Spleen (tissue), 11 donors: ENCODE results near the gene DIO3. TPM values are rescaled to one million over a fixed set of nuclear protein-coding genes. Genes with fewer than 3 reads are reported as not detected.

Experiments
- DNase-seq: peaks from one replicate; pipeline ENCODE4 v3.0.0-alpha.2; 2020
- H3K27ac ChIP-seq, 8 donors: fragments of 200-600 bp; sonication (generic) in 7 of 8; 1 replicate in 4 of 8; 2 replicates in 4 of 8; pipeline versions ENCODE4 v1.5.0 to v1.8.0; 2016 to 2021; ENCODE audit warnings: inconsistent platforms in 4 of 8, mild to moderate bottlenecking in 4 of 8, moderate library complexity in 1 of 8
- H3K27me3 ChIP-seq, 7 donors: fragments of 200-600 bp; sonication (generic) in 6 of 7; replicated peaks in 1 of 7; 1 replicate in 4 of 7; 2 replicates in 3 of 7; pipeline versions ENCODE4 v1.5.0 to v1.8.0; 2016 to 2021; ENCODE audit warnings: inconsistent platforms in 3 of 7, mild to moderate bottlenecking in 1 of 7
- H3K36me3 ChIP-seq, 6 donors: fragments of 200-600 bp; sonication (generic) in 5 of 6; 1 replicate in 4 of 6; 2 replicates in 2 of 6; pipeline versions ENCODE4 v1.5.0 to v1.8.0; 2016 to 2021; ENCODE audit warnings: inconsistent platforms in 2 of 6
- H3K4me1 ChIP-seq, 6 donors: fragments of 200-600 bp; sonication (generic) in 5 of 6; 1 replicate in 3 of 6; 2 replicates in 3 of 6; pipeline versions ENCODE4 v1.5.0 to v1.8.0; 2016 to 2021; ENCODE audit warnings: inconsistent platforms in 3 of 6
- H3K4me3 ChIP-seq, 8 donors: fragments of 200-600 bp; sonication (generic) in 7 of 8; 1 replicate in 4 of 8; 2 replicates in 4 of 8; pipeline versions ENCODE4 v1.5.0 to v1.8.0; 2016 to 2021; ENCODE audit warnings: inconsistent platforms in 4 of 8, mild to moderate bottlenecking in 4 of 8, moderate library complexity in 2 of 8
- H3K9me3 ChIP-seq, 8 donors: fragments of 200-600 bp; sonication (generic) in 7 of 8; 1 replicate in 4 of 8; 2 replicates in 4 of 8; pipeline versions ENCODE4 v1.5.0 to v1.8.0; 2016 to 2021; ENCODE audit warnings: inconsistent platforms in 4 of 8
- POLR2A ChIP-seq, 3 donors: fragments of 450-650 bp; IDR thresholded peaks; one replicate each; pipeline ENCODE4 v1.5.1; 2017; ENCODE audit warnings: antibody characterized with exemption in 3 of 3, mild to moderate bottlenecking in 1 of 3
- POLR2AphosphoS5 ChIP-seq, 3 donors: sonication (generic); formaldehyde crosslinking; IDR thresholded peaks; one replicate each; pipeline ENCODE4 v1.5.1; 2017; ENCODE audit warnings: antibody characterized with exemption in 3 of 3
- WGBS, 5 donors: extraction: QIAGEN DNeasy Blood & Tissue Kit in 3 of 5; methylation state at CpG; one replicate each; pipeline versions ENCODE4 v1.1.5 to v1.1.7; 2013 to 2018; 5-methylcytosine and 5-hydroxymethylcytosine counted together
- intact Hi-C: fragments of 100-400 bp; cut with DNase I; formaldehyde crosslinking; loops from one replicate; pipeline ENCODE4 v1.15.0; 2023; ENCODE audit warnings: low total_unique reads
- polyA plus RNA-seq, 3 donors: library from polyadenylated mRNA; stranded (reverse); fragments of 200-250 nt; gene quantifications; one replicate each; pipeline ENCODE4 v1.2.1, GENCODE V29; 2013
- total RNA-seq, 7 donors: library from RNA; depleted of rRNA in 3 of 7; stranded (reverse); fragments of >200 nt in 3 of 7; fragmentation: NEBNext Ultra II Directional in 4 of 7; extraction: Animal tissue kit (Norgen Biotek cat#: 25700) in 4 of 7; gene quantifications; one replicate each; pipeline versions ENCODE4 v1.1.0 to v1.2.1, GENCODE V29; 2016 to 2021
- TF ChIP-seq, protein P1 (sequence below), 11 experiments: fragments of 200-600 bp in 7 of 11; fragments of 450-650 bp in 4 of 11; sonication (generic) in 4 of 11; IDR thresholded peaks in 8 of 11; conservative IDR thresholded peaks in 3 of 11; 1 replicate in 7 of 11; 2 replicates in 4 of 11; pipeline versions ENCODE4 v1.4.0 to v1.8.0; 2016 to 2021; ENCODE audit warnings: antibody characterized with exemption in 11 of 11, inconsistent platforms in 4 of 11, mild to moderate bottlenecking in 1 of 11
- donor health status: healthy with polysubstance abuse.
- donor health status: DM: no; HTN: no; CAD: no; lungs with moderate emphysema.
- donor health status: DM: no; HTN: no; CAD: no.
- donor health status: Bipolar disorder and iron deficiency.
- donor health status: healthy.
- donor health status: DM: no; HTN: no; CAD: no.
- donor health status: DM: yes; HTN: yes; CAD: no.

Gene DIO3
- total and polyA plus RNA-seq, 10 donors = 0.04 to 1.3 (median 0.37) TPM; not detected in 2

- Histone ChIP-seq H3K4me3 (no peak overlapping the region), H3K4me1 (peaks cover 0 to 8% (median 2%) of the 10 kb centered on the region in 6 donors), H3K27ac (no peak overlapping the region), H3K27me3 (peaks cover 0 to 22% (median 0%) of the 10 kb centered on the region in 7 donors), H3K36me3 (no peaks in the 10 kb centered on the region), H3K9me3 (peaks cover 0 to 14% (median 3%) of the 10 kb centered on the region in 8 donors)
- no peak for TF ChIP-seq POLR2AphosphoS5 (IDR thresholded peaks at IDR 0.05)
- TF ChIP-seq POLR2A (IDR thresholded peaks at IDR 0.05) = no peak
- TF ChIP-seq, protein P1, sequence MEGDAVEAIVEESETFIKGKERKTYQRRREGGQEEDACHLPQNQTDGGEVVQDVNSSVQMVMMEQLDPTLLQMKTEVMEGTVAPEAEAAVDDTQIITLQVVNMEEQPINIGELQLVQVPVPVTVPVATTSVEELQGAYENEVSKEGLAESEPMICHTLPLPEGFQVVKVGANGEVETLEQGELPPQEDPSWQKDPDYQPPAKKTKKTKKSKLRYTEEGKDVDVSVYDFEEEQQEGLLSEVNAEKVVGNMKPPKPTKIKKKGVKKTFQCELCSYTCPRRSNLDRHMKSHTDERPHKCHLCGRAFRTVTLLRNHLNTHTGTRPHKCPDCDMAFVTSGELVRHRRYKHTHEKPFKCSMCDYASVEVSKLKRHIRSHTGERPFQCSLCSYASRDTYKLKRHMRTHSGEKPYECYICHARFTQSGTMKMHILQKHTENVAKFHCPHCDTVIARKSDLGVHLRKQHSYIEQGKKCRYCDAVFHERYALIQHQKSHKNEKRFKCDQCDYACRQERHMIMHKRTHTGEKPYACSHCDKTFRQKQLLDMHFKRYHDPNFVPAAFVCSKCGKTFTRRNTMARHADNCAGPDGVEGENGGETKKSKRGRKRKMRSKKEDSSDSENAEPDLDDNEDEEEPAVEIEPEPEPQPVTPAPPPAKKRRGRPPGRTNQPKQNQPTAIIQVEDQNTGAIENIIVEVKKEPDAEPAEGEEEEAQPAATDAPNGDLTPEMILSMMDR (IDR thresholded peaks at IDR 0.05 in 8 of 11, conservative IDR thresholded peaks at IDR 0.05 in 3 of 11) = no peak
- no peak for DNase-seq
- intact Hi-C loops = no loop called here
- WGBS, 5 donors = 89 to 96% (median 92%) methylated on average over 18 to 22 of the region's 22 CpGs
Observed at GRCh38 chr14:101540481-101541462, 20.5 kb upstream of the DIO3 start.

DNA sequence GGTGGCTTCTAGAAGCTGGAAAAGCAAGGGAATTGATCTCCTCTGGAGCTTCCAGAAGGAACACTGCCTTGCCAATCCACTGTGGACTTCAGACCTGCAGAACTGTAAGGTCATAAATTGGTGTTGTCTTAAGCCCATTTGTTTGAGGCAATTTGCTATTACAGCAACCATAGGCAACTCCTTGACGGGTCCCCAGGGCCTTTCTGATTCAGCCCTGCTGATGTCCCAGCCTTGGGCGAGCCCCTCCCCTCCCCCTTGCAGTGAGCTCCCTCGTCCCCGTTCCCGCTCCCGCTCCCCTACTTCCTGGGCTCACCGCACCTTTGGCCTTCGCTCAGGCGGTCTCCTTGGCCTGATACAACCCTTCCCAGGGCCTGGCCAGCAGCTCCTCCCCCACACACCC is 18.9 kb upstream of the DIO3 start:
- Histone ChIP-seq H3K36me3 (no peaks in the 10 kb centered on the region), H3K27me3 (peaks cover 0 to 26% (median 0%) of the 10 kb centered on the region in 7 donors), H3K4me3 (no peak overlapping the region), H3K4me1 (no peaks in the 10 kb centered on the region), H3K9me3 (peaks cover 0 to 14% (median 3%) of the 10 kb centered on the region in 8 donors), H3K27ac (no peak overlapping the region)
- DNase-seq = no peak
- TF ChIP-seq, protein P1 (IDR thresholded peaks at IDR 0.05 in 8 of 11, conservative IDR thresholded peaks at IDR 0.05 in 3 of 11) = no peak
- TF ChIP-seq POLR2A (IDR thresholded peaks at IDR 0.05) (no peak), POLR2AphosphoS5 (IDR thresholded peaks at IDR 0.05) (no peak)
- 82 to 91% (median 88%) methylated on average over 9 of the region's 9 CpGs for WGBS, 5 donors
- intact Hi-C loops = no loop called here

GRCh38 chr14:101543814-101544213 is 17.5 kb upstream of the DIO3 start:
- no peak overlapping the region for H3K27ac ChIP-seq
- 94 to 97% (median 95%) methylated on average over 16 of the region's 16 CpGs for WGBS, 5 donors
- H3K4me3 ChIP-seq = no peak overlapping the region

More at GRCh38 chr14:101543814-101544213, 17.5 kb upstream of the DIO3 start:
- Histone ChIP-seq H3K9me3 (peaks cover 0 to 14% (median 3%) of the 10 kb centered on the region in 8 donors), H3K36me3 (no peaks in the 10 kb centered on the region), H3K4me1 (no peaks in the 10 kb centered on the region), H3K27me3 (peaks cover 0 to 26% (median 0%) of the 10 kb centered on the region in 7 donors)
- no peak for DNase-seq
- intact Hi-C loops = no loop called here
- TF ChIP-seq POLR2A (IDR thresholded peaks at IDR 0.05) (no peak), POLR2AphosphoS5 (IDR thresholded peaks at IDR 0.05) (no peak)
- TF ChIP-seq, protein P1 (IDR thresholded peaks at IDR 0.05 in 8 of 11, conservative IDR thresholded peaks at IDR 0.05 in 3 of 11) = no peak
